ENCODE data around the gene MGAT3. TPM values are rescaled to one million over a fixed set of nuclear protein-coding genes. Genes with fewer than 3 reads are reported as not detected.

MGAT3 gene
- total RNA-seq, 1 donor from 2014 or later, result 3.2 TPM

- Histone ChIP-seq H3K36me3 (no peaks in the 10 kb centered on the region), H3K4me3 (no peak overlapping the region), H3K4me1 (peaks cover 76% of the 10 kb centered on the region), H3K27ac (replicated peaks) (peak overlapping the region; percentile 89), H3K27me3 (ENCODE audit: low read depth) (peaks cover 17% of the 10 kb centered on the region), H3K9me3 (replicated peaks) (no peaks in the 10 kb centered on the region)
- peak; percentile 63 for DNase-seq
- TF ChIP-seq CTCF (IDR thresholded peaks at IDR 0.05; ENCODE audit: borderline replicate concordance), result peak; percentile 55
- intact Hi-C loops (cut with micrococcal nuclease), result no loop called here
These were observed 5.8 kb downstream of the MGAT3 start for GRCh38 chr22:39462443-39463221.

GRCh38 chr22:39463277-39463676 is 6.5 kb downstream of the MGAT3 start:
- Histone ChIP-seq H3K4me3 (no peak overlapping the region), H3K36me3 (no peaks in the 10 kb centered on the region), H3K27ac (replicated peaks) (peak overlapping the region; percentile 89), H3K9me3 (replicated peaks) (no peaks in the 10 kb centered on the region), H3K4me1 (peaks cover 75% of the 10 kb centered on the region), H3K27me3 (ENCODE audit: low read depth) (peaks cover 11% of the 10 kb centered on the region)
- intact Hi-C loops (cut with micrococcal nuclease), result no loop called here
- no peak for TF ChIP-seq CTCF (IDR thresholded peaks at IDR 0.05; ENCODE audit: borderline replicate concordance)
- no peak for DNase-seq

GRCh38 chr22:39463931-39464390 is 7.1 kb downstream of the MGAT3 start:
- H3K9me3 ChIP-seq (replicated peaks), result no peaks in the 10 kb centered on the region
- TF ChIP-seq CTCF (IDR thresholded peaks at IDR 0.05; ENCODE audit: borderline replicate concordance), result no peak
- intact Hi-C loops (cut with micrococcal nuclease), result no loop called here
- peak overlapping the region; percentile 89 for H3K27ac ChIP-seq (replicated peaks)
- peaks cover 77% of the 10 kb centered on the region for H3K4me1 ChIP-seq
- no peak overlapping the region for H3K4me3 ChIP-seq
- no peaks in the 10 kb centered on the region for H3K36me3 ChIP-seq
- H3K27me3 ChIP-seq (ENCODE audit: low read depth), result peaks cover 4% of the 10 kb centered on the region
- no peak for DNase-seq

GRCh38 chr22:39466228-39467006 is 9.6 kb downstream of the MGAT3 start:
- Histone ChIP-seq H3K36me3 (no peaks in the 10 kb centered on the region), H3K9me3 (replicated peaks) (no peaks in the 10 kb centered on the region), H3K27me3 (ENCODE audit: low read depth) (peaks cover 6% of the 10 kb centered on the region), H3K27ac (replicated peaks) (peak overlapping the region; percentile 89), H3K4me1 (peaks cover 96% of the 10 kb centered on the region), H3K4me3 (no peak overlapping the region)
- intact Hi-C loops (cut with micrococcal nuclease), result no loop called here
- no peak for TF ChIP-seq CTCF (IDR thresholded peaks at IDR 0.05; ENCODE audit: borderline replicate concordance)
- no peak for DNase-seq

- H3K27me3 ChIP-seq (ENCODE audit: low read depth), result peaks cover 11% of the 10 kb centered on the region
- TF ChIP-seq CTCF (IDR thresholded peaks at IDR 0.05; ENCODE audit: borderline replicate concordance), result no peak
- H3K27ac ChIP-seq (replicated peaks), result peak overlapping the region; percentile 89
- no peak overlapping the region for H3K4me3 ChIP-seq
- intact Hi-C loops (cut with micrococcal nuclease), result no loop called here
- H3K9me3 ChIP-seq (replicated peaks), result no peaks in the 10 kb centered on the region
- H3K36me3 ChIP-seq, result no peaks in the 10 kb centered on the region
- H3K4me1 ChIP-seq, result peaks cover 96% of the 10 kb centered on the region
- no peak for DNase-seq
These were observed 10.6 kb downstream of the MGAT3 start for GRCh38 chr22:39467390-39467895.

Measured in left ventricle myocardium inferior (tissue), 1 donor.